C4-2B (cell line): Measurements from ENCODE around the gene GSTO1.
"Not testable (repeated sequence)": the region's sequence is repeated elsewhere in the genome, so short reads cannot be mapped to it uniquely, and the experiment has no call there.

Experiments
- H3K27ac ChIP-seq: fragments of 450-650 bp; 2 replicates; pipeline ENCODE4 v1.5.1; 2017
- CTCF ChIP-seq: fragments of 450-650 bp; conservative IDR thresholded peaks from 2 replicates; pipeline ENCODE4 v1.5.1; 2017; ENCODE audit warnings: mild to moderate bottlenecking
- ZFX ChIP-seq: fragments of 450-650 bp; IDR thresholded peaks from 2 replicates; pipeline ENCODE4 v1.6.1; 2017

The GSTO1 gene

GRCh38 chr10:104242545-104242944 lies 12.1 kb upstream of the GSTO1 start:
- TF ChIP-seq CTCF (no peak), ZFX (no peak)
- no peak overlapping the region for H3K27ac ChIP-seq

DNA sequence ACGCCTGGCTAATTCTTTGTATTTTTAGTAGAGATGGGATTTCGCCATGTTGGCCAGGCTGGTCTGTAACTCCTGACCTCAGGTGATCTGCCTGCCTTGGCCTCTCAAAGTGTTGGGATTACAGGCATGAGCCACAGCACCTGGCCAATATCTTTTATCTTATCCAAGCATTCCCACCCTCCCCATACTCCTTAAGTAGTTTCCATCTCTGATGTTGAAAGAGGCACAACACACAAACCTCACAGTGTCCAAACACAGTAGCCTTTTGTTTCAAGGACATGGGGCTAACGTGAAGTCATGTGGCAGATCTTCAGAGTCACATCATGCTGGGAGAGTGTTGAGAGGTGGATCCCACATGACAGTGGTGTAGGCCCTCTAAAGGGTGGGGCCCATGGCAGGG lies 11.7 kb upstream of the GSTO1 start:
- H3K27ac ChIP-seq, result not testable (repeated sequence)

DNA sequence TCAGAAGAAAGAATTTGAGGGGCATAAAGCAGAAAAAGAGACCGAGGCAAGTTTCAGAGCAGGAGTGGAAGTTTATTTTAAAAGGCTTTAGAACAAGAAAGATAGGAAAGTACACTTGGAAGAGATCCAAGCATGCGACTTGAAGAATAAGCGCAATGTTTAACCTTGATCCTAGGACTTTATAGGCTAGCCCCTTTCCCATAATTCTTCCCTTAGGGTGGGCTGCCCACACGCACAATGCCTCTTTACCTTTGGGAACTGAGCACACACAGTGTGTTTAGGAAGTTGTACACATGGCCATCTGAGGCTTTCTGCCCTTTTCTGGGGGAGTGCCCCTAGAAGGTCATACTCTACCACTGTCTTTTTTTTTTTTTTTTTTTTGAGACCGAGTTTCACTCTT lies 11.2 kb upstream of the GSTO1 start:
- H3K27ac ChIP-seq, result no peak overlapping the region
- TF ChIP-seq ZFX (no peak), CTCF (no peak)

- no peak overlapping the region for H3K27ac ChIP-seq
- TF ChIP-seq ZFX (no peak), CTCF (no peak)
Observed at GRCh38 chr10:104245066-104245632, 9.5 kb upstream of the GSTO1 start.

GRCh38 chr10:104246976-104247375 lies 7.7 kb upstream of the GSTO1 start:
- no peak for TF ChIP-seq ZFX
- TF ChIP-seq CTCF, result no peak
- no peak overlapping the region for H3K27ac ChIP-seq

- TF ChIP-seq ZFX (no peak), CTCF (no peak)
- no peak overlapping the region for H3K27ac ChIP-seq
Observed at GRCh38 chr10:104247513-104248146, 7.1 kb upstream of the GSTO1 start.

DNA sequence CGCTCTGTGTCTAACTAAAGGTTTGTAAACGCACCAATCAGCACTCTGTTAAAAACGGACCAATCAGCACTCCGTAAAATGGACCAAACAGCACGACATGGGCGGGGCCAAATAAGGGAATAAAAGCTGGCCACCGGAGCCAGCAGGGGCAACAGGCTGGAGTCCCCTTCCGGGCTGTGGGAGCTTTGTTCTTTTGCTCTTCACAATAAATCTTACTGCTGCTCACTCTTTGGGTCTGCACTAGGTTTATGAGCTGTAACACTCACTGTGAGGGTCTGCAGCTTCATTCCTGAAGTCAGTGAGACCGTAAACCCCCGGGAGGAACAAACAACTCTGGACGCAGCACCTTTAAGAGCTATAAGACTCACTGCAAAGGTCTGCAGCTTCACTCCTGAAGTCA lies 5.8 kb upstream of the GSTO1 start:
- H3K27ac ChIP-seq, result not testable (repeated sequence)

DNA sequence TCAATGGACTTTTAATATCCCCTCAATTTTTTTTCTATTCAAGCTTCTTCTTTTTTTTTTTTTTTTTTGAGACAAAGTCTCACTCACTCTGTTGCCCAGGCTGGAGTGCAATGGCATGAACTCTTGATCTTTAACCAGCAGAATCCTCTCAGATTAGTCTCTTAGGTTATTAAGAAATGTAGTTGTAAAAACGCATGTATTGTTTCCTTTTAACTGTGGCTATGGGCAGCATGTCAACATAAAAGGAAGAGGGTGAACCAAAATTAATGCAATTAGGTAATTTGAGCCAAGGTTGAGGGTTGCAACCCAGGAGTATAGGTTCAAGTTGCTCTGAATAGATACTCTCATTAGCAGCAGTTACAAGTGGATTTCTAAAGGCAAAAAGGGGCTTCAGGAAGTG lies 4.3 kb upstream of the GSTO1 start:
- TF ChIP-seq ZFX, result no peak
- TF ChIP-seq CTCF, result no peak

More for the DNA sequence above, 4.3 kb upstream of the GSTO1 start:
- no peak overlapping the region for H3K27ac ChIP-seq
